Measurements from ENCODE around the gene TBX18. TPM values are rescaled to one million over a fixed set of nuclear protein-coding genes. Genes with fewer than 3 reads are reported as not detected.

TBX18 gene
- total and polyA plus RNA-seq, 12 donors, result 1.7 to 9.1 (median 2.8) TPM

DNA sequence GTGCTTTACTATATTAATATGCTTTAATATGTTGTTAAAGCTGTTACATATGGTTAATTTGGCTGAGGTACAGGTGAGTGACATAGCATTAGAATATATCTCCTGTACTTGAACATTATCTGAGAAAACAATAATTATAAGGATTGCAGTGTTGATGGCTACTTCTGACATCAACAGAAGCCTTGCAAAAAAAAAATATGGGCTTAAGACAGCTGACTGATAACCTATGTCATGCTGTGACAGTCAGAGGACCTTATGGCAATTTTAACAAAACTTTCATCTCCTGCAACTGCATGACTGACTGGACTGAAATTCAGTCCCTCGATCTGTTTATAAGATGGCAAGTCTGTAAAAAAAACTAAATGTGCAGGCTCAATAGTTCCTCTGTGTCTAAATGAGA, 27.5 kb upstream of the TBX18 start:
- WGBS, 2 donors, result 78 to 89% methylated on average over 1 of the region's 1 CpG
- peaks cover 0 to 9% (median 0%) of the 10 kb centered on the region in 11 donors for H3K9me3 ChIP-seq
- no peak overlapping the region for H3K27ac ChIP-seq
- intact Hi-C loops (cut with DNase I), result no loop called here
- peaks cover 0 to 3% (median 0%) of the 10 kb centered on the region in 7 donors for H3K27me3 ChIP-seq
- TF ChIP-seq, protein P1, sequence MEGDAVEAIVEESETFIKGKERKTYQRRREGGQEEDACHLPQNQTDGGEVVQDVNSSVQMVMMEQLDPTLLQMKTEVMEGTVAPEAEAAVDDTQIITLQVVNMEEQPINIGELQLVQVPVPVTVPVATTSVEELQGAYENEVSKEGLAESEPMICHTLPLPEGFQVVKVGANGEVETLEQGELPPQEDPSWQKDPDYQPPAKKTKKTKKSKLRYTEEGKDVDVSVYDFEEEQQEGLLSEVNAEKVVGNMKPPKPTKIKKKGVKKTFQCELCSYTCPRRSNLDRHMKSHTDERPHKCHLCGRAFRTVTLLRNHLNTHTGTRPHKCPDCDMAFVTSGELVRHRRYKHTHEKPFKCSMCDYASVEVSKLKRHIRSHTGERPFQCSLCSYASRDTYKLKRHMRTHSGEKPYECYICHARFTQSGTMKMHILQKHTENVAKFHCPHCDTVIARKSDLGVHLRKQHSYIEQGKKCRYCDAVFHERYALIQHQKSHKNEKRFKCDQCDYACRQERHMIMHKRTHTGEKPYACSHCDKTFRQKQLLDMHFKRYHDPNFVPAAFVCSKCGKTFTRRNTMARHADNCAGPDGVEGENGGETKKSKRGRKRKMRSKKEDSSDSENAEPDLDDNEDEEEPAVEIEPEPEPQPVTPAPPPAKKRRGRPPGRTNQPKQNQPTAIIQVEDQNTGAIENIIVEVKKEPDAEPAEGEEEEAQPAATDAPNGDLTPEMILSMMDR (IDR thresholded peaks at IDR 0.05), result no peak
- H3K4me1 ChIP-seq, result no peaks in the 10 kb centered on the region
- ATAC-seq (no peak), DNase-seq (no peak)
- H3K4me3 ChIP-seq, result no peak overlapping the region
- H3K36me3 ChIP-seq, result no peaks in the 10 kb centered on the region

DNA sequence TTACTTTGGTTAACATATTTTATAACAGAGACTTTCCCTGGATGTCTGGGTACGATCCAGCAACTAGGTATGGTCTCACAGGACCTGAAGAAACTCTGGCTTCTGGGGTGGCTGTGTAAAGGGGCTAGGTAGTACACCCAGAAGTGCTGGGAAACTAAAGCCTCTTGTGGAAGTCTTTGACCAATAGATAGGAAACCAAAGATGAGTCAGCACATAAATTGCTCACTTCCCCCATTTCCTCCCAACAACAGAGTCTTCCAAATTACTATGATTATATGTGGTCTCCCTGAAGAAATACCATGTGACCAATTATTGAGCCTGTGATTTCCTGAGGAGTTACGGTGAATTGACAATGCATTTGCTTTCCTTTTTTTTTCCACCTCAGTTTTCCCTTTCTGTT, 26.8 kb upstream of the TBX18 start:
- no peaks in the 10 kb centered on the region for H3K36me3 ChIP-seq
- no peak overlapping the region for H3K27ac ChIP-seq
- H3K27me3 ChIP-seq, result peaks cover 0 to 3% (median 0%) of the 10 kb centered on the region in 7 donors
- H3K4me1 ChIP-seq, result no peaks in the 10 kb centered on the region
- intact Hi-C loops (cut with DNase I), result no loop called here
- TF ChIP-seq, protein P1 (IDR thresholded peaks at IDR 0.05), result no peak
- no peak for ATAC-seq
- DNase-seq, result no peak
- H3K9me3 ChIP-seq, result peaks cover 0 to 9% (median 0%) of the 10 kb centered on the region in 11 donors
- no peak overlapping the region for H3K4me3 ChIP-seq
- 55 to 61% methylated on average over 2 of the region's 2 CpGs for WGBS, 2 donors

DNA sequence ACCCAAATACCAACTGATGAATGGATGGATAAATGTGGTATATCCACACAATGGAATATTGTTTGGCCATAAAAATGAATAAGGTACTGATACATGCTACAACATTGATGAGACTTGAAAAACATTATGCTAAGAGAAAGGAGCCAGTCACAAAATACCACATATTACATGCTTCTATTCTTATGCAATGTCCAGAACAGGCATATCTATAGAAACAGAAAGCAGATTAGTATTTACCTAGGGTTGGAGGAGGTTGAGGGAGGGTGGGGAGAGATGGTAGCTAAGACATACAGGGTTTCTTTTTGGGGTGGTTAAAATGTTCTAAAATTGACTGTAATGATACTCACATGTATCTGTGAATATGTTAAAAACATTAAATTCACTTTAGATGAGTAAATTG, 24.8 kb upstream of the TBX18 start:
- H3K36me3 ChIP-seq, result no peaks in the 10 kb centered on the region
- H3K9me3 ChIP-seq, result peaks cover 0 to 9% (median 0%) of the 10 kb centered on the region in 11 donors
- DNase-seq, result no peak
- ATAC-seq, result no peak
- intact Hi-C loops (cut with DNase I), result no loop called here
- H3K4me1 ChIP-seq, result no peaks in the 10 kb centered on the region
- no peak overlapping the region for H3K27ac ChIP-seq
- TF ChIP-seq, protein P1 (IDR thresholded peaks at IDR 0.05), result no peak
- peaks cover 0 to 8% (median 0%) of the 10 kb centered on the region in 7 donors for H3K27me3 ChIP-seq
- no peak overlapping the region for H3K4me3 ChIP-seq

DNA sequence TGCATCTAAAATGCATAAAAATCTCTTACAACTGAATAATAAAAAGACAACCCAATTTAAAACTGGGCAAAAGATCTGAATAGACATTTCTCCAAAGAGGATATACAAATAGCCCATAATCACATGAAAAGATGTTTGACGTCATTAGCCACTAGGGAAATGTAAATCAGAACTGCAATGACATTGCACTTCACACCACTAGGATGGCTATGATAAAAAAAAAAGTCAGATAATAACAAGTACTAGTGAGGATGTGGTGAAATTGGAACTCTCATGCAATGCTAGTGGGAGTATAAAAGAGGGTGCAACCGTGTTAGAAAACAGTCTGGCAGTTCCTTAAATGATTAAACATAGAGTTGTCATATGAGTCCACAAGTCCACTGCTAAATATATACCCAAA, 24.3 kb upstream of the TBX18 start:
- ATAC-seq (no peak), DNase-seq (no peak)
- Histone ChIP-seq H3K4me3 (no peak overlapping the region), H3K4me1 (no peaks in the 10 kb centered on the region), H3K9me3 (peaks cover 0 to 9% (median 0%) of the 10 kb centered on the region in 11 donors), H3K27ac (no peak overlapping the region), H3K36me3 (no peaks in the 10 kb centered on the region), H3K27me3 (peaks cover 0 to 13% (median 0%) of the 10 kb centered on the region in 7 donors)
- 61 to 69% methylated on average over 2 of the region's 2 CpGs for WGBS, 2 donors
- TF ChIP-seq, protein P1 (IDR thresholded peaks at IDR 0.05), result no peak
- intact Hi-C loops (cut with DNase I), result no loop called here

Measured in heart right ventricle (tissue), 16 donors.